Measurements from ENCODE around the gene GJC2. TPM values are rescaled to one million over a fixed set of nuclear protein-coding genes. Genes with fewer than 3 reads are reported as not detected.

The GJC2 gene
- total RNA-seq, 4 donors from 2014 or later: 5.1 to 9.0 (median 7.0) TPM

DNA sequence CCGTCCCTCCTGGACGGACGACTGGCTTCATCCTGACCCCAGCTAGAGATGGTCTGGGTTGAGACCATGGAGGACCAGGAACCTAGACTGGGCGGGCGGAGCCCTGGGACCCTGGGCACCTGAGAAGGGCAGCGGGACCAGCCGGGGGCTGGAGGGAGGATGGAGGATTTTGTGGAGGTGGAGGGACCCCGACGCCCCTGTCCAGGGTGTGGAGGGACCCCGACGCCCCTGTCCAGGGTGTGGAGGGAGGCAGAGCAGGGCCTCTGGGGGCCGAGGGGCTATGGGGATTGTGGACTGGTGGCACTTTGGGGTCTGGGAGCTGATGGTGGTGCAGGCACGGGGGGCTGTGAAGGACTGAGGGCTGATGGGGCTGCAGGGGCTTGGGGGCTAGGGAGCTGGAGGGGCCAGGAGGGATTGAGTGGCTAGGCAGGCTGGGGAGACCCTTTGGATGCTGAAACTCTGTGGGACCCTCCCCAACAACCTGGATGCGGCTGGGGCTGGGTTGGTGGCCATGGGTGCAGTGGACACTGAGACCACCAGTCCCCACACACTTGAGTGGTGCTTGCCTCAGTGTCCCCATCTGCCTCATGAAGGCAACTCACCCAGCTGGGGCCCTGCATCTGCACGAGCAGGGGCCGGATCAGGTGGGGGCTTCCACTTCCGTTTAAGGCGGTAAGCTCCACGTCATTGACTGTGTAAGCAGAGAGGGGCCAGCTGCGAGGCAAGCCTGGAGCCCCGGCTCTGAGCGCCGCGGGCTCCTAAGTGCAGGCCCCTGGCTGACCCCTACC, 7.4 kb downstream of the GJC2 start:
- H3K4me3 ChIP-seq: no peak overlapping the region
- TF ChIP-seq EP300 (IDR thresholded peaks at IDR 0.05): no peak
- no peak for TF ChIP-seq POLR2A (IDR thresholded peaks at IDR 0.05)
- TF ChIP-seq, protein P1, sequence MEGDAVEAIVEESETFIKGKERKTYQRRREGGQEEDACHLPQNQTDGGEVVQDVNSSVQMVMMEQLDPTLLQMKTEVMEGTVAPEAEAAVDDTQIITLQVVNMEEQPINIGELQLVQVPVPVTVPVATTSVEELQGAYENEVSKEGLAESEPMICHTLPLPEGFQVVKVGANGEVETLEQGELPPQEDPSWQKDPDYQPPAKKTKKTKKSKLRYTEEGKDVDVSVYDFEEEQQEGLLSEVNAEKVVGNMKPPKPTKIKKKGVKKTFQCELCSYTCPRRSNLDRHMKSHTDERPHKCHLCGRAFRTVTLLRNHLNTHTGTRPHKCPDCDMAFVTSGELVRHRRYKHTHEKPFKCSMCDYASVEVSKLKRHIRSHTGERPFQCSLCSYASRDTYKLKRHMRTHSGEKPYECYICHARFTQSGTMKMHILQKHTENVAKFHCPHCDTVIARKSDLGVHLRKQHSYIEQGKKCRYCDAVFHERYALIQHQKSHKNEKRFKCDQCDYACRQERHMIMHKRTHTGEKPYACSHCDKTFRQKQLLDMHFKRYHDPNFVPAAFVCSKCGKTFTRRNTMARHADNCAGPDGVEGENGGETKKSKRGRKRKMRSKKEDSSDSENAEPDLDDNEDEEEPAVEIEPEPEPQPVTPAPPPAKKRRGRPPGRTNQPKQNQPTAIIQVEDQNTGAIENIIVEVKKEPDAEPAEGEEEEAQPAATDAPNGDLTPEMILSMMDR (IDR thresholded peaks at IDR 0.05): no peak
- TF ChIP-seq POLR2AphosphoS5 (IDR thresholded peaks at IDR 0.05): no peak
- H3K27ac ChIP-seq: no peak overlapping the region
- no peaks in the 10 kb centered on the region for H3K36me3 ChIP-seq
- peaks cover 0 to 61% (median 9%) of the 10 kb centered on the region in 3 donors for H3K4me1 ChIP-seq
- peaks cover 7% of the 10 kb centered on the region for H3K27me3 ChIP-seq
- no peaks in the 10 kb centered on the region for H3K9me3 ChIP-seq
- WGBS, 2 donors (ENCODE audit: low coverage in 1 of 2): 24% methylated on average over 3 of the region's 24 CpGs; no CpG with 5 or more reads in 1 of the 2 donors
- ATAC-seq: no peak

DNA sequence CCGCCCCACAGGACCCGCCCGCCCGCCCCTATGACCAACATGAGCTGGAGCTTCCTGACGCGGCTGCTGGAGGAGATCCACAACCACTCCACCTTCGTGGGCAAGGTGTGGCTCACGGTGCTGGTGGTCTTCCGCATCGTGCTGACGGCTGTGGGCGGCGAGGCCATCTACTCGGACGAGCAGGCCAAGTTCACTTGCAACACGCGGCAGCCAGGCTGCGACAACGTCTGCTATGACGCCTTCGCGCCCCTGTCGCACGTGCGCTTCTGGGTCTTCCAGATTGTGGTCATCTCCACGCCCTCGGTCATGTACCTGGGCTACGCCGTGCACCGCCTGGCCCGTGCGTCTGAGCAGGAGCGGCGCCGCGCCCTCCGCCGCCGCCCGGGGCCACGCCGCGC, 8.0 kb downstream of the GJC2 start:
- no peak overlapping the region for H3K27ac ChIP-seq
- peaks cover 0 to 61% (median 5%) of the 10 kb centered on the region in 3 donors for H3K4me1 ChIP-seq
- TF ChIP-seq EP300 (IDR thresholded peaks at IDR 0.05): no peak
- no peak for TF ChIP-seq POLR2AphosphoS5 (IDR thresholded peaks at IDR 0.05)
- TF ChIP-seq POLR2A (IDR thresholded peaks at IDR 0.05): no peak
- TF ChIP-seq, protein P1 (IDR thresholded peaks at IDR 0.05): no peak
- H3K4me3 ChIP-seq: no peak overlapping the region
- no peak for ATAC-seq
- no peaks in the 10 kb centered on the region for H3K9me3 ChIP-seq
- peaks cover 13% of the 10 kb centered on the region for H3K27me3 ChIP-seq
- no peaks in the 10 kb centered on the region for H3K36me3 ChIP-seq
- WGBS, 2 donors (ENCODE audit: low coverage in 1 of 2): 54% methylated on average over 7 of the region's 43 CpGs; no CpG with 5 or more reads in 1 of the 2 donors

DNA sequence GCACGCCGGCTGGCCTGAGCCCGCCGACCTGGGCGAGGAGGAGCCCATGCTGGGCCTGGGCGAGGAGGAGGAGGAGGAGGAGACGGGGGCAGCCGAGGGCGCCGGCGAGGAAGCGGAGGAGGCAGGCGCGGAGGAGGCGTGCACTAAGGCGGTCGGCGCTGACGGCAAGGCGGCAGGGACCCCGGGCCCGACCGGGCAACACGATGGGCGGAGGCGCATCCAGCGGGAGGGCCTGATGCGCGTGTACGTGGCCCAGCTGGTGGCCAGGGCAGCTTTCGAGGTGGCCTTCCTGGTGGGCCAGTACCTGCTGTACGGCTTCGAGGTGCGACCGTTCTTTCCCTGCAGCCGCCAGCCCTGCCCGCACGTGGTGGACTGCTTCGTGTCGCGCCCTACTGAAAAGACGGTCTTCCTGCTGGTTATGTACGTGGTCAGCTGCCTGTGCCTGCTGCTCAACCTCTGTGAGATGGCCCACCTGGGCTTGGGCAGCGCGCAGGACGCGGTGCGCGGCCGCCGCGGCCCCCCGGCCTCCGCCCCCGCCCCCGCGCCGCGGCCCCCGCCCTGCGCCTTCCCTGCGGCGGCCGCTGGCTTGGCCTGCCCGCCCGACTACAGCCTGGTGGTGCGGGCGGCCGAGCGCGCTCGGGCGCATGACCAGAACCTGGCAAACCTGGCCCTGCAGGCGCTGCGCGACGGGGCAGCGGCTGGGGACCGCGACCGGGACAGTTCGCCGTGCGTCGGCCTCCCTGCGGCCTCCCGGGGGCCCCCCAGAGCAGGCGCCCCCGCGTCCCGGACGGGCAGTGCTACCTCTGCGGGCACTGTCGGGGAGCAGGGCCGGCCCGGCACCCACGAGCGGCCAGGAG, 8.6 kb downstream of the GJC2 start:
- no peak overlapping the region for H3K27ac ChIP-seq
- H3K27me3 ChIP-seq: peaks cover 20% of the 10 kb centered on the region
- ATAC-seq: no peak
- 50% methylated on average over 2 of the region's 98 CpGs; no CpG with 5 or more reads in 1 of the 2 donors for WGBS, 2 donors (ENCODE audit: low coverage in 1 of 2)
- no peaks in the 10 kb centered on the region for H3K9me3 ChIP-seq
- no peak overlapping the region for H3K4me3 ChIP-seq
- no peaks in the 10 kb centered on the region for H3K36me3 ChIP-seq
- peaks cover 0 to 62% (median 8%) of the 10 kb centered on the region in 3 donors for H3K4me1 ChIP-seq
- TF ChIP-seq POLR2AphosphoS5 (IDR thresholded peaks at IDR 0.05) (no peak), POLR2A (IDR thresholded peaks at IDR 0.05) (no peak), EP300 (IDR thresholded peaks at IDR 0.05) (no peak)
- TF ChIP-seq, protein P1 (IDR thresholded peaks at IDR 0.05): no peak

DNA sequence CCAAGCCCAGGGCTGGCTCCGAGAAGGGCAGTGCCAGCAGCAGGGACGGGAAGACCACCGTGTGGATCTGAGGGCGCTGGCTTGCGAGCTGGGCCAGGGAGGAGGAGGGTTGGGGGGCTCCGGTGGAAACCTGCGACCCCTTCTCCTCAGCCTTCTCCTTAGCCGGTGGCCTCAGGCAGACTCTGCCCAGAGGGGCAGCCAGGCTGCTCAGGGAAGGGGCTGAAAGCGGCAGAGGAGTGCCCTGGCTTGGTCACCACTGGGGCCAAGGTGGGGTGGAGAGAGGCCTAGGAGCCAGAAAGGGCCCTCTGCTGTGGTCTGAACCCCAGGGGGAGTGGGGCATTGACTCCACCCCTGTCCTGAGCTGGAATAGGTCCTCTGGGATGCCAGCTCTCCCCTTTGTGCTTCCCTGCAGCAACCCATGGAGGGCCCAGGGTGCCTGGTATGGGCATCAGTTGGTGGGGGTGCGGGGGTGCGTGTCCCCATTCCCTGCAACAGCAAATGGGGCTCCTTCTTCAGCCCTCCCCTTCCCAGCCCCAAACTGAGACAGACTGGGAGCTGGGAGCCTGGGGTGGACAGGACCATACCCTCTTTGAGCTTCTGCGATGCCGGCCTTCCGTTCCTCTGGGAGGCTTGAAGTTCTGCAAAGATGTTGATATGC, 9.4 kb downstream of the GJC2 start:
- Histone ChIP-seq H3K4me1 (peaks cover 0 to 66% (median 9%) of the 10 kb centered on the region in 3 donors), H3K27ac (no peak overlapping the region), H3K4me3 (no peak overlapping the region), H3K9me3 (no peaks in the 10 kb centered on the region), H3K27me3 (peaks cover 20% of the 10 kb centered on the region), H3K36me3 (no peaks in the 10 kb centered on the region)
- no peak for ATAC-seq
- 100% methylated on average over 1 of the region's 14 CpGs; no CpG with 5 or more reads in 1 of the 2 donors for WGBS, 2 donors (ENCODE audit: low coverage in 1 of 2)
- TF ChIP-seq POLR2A (IDR thresholded peaks at IDR 0.05) (no peak), POLR2AphosphoS5 (IDR thresholded peaks at IDR 0.05) (no peak), EP300 (IDR thresholded peaks at IDR 0.05) (no peak)
- TF ChIP-seq, protein P1 (IDR thresholded peaks at IDR 0.05): no peak

All from gastroesophageal sphincter (tissue), 4 donors.